ENCODE data around the gene HMCN2. TPM values are rescaled to one million over a fixed set of nuclear protein-coding genes. Genes with fewer than 3 reads are reported as not detected.

The HMCN2 gene
- total and polyA plus RNA-seq, 2 of the 4 experiments (the other 2 are of a cell fraction), result 0.02 TPM; not detected in 1

- Histone ChIP-seq H2BK15ac (ENCODE audit: low read depth, low read length) (no peak overlapping the region), H4K91ac (ENCODE audit: insufficient read depth, low read depth, low read length) (no peak overlapping the region), H3K18ac (ENCODE audit: low read depth, low read length) (no peak overlapping the region), H3K4me2 (ENCODE audit: low read depth, low read length) (no peak overlapping the region), H3K27ac (ENCODE audit: insufficient read depth, low read length) (no peak overlapping the region), H2AK9ac (replicated peaks; ENCODE audit: low read depth, low read length, poor library complexity) (no peak overlapping the region), H3K4me1 (ENCODE audit: control insufficient read depth, insufficient read depth, low read length) (no peaks in the 10 kb centered on the region; the same call in 1 of the 2 replicates), H4K5ac (ENCODE audit: low read depth, low read length) (no peak overlapping the region), H2AK5ac (ENCODE audit: low read depth, low read length) (no peak overlapping the region), H3K36me3 (ENCODE audit: control insufficient read depth, insufficient read depth, low read length) (no peaks in the 10 kb centered on the region), H3K56ac (ENCODE audit: extremely low read depth, insufficient read depth, low read length) (no peak overlapping the region), H3K4me3 (ENCODE audit: insufficient read depth, low read depth, low read length) (no peak overlapping the region), H2BK120ac (ENCODE audit: low read depth, low read length) (no peak overlapping the region), H3K79me1 (ENCODE audit: low read depth in 1 of 2, low read length in 2 of 2) (no peaks in the 10 kb centered on the region), H2BK20ac (ENCODE audit: low read depth, low read length) (no peak overlapping the region), H4K20me1 (ENCODE audit: insufficient read depth, low read length) (no peaks in the 10 kb centered on the region), H3K4ac (ENCODE audit: low read depth, low read length) (no peak overlapping the region), H2BK5ac (ENCODE audit: low read depth, low read length, poor library complexity, severe bottlenecking) (no peak overlapping the region), H3K9me3 (ENCODE audit: control insufficient read depth, insufficient read depth, low read length) (no peaks in the 10 kb centered on the region), H3K9me1 (ENCODE audit: insufficient read depth, low read length) (no peaks in the 10 kb centered on the region), H3K27me3 (ENCODE audit: control insufficient read depth, insufficient read depth, low read length) (peaks cover 27% of the 10 kb centered on the region), H4K8ac (ENCODE audit: low read depth in 2 of 2, low read length in 2 of 2) (no peak overlapping the region), H2AFZ (replicated peaks; ENCODE audit: low read length, poor library complexity) (no peak overlapping the region), H3K9ac (ENCODE audit: low read depth, low read length) (no peak overlapping the region), H3K14ac (replicated peaks; ENCODE audit: low read depth, low read length) (no peak overlapping the region), H3K23ac (ENCODE audit: low read depth, low read length) (no peak overlapping the region)
- POLR2A ChIA-PET (ENCODE audit: unreplicated experiment), result no interaction called here
- no TSS peak for BruUV-seq (replicated peaks)
- DNase-seq, result no peak
- CTCF ChIA-PET, result no interaction called here
- no peak for ATAC-seq (ENCODE audit: low read depth)
- TF ChIP-seq SMC3 (IDR thresholded peaks at IDR 0.05; ENCODE audit: low read depth, low read length), result no peak
- TF ChIP-seq RAD21 (IDR thresholded peaks at IDR 0.05; ENCODE audit: low read length), result no peak
- no peak for TF ChIP-seq CEBPB (IDR thresholded peaks at IDR 0.05; ENCODE audit: low read depth, low read length)
- no peak for TF ChIP-seq NFE2L2 (IDR thresholded peaks at IDR 0.05; ENCODE audit: low read depth, low read length)
- TF ChIP-seq FOS (IDR thresholded peaks at IDR 0.05; ENCODE audit: low read depth, low read length), result no peak
- TF ChIP-seq ELK1 (IDR thresholded peaks at IDR 0.05; ENCODE audit: borderline replicate concordance, low read depth, low read length), result no peak
- TF ChIP-seq BHLHE40 (IDR thresholded peaks at IDR 0.05; ENCODE audit: low read depth, low read length), result no peak
- TF ChIP-seq USF2 (IDR thresholded peaks at IDR 0.05; ENCODE audit: low read depth, low read length), result no peak
- TF ChIP-seq RCOR1 (IDR thresholded peaks at IDR 0.05; ENCODE audit: insufficient replicate concordance, low read length), result no peak
- TF ChIP-seq MAZ (IDR thresholded peaks at IDR 0.05; ENCODE audit: borderline replicate concordance, low read depth, low read length), result no peak
- TF ChIP-seq MXI1 (IDR thresholded peaks at IDR 0.05; ENCODE audit: borderline replicate concordance, low read depth, low read length), result no peak
- TF ChIP-seq CTCF (conservative IDR thresholded peaks at IDR 0.05; ENCODE audit: low read depth, low read length), result no peak
- no peak for TF ChIP-seq MAFK (IDR thresholded peaks at IDR 0.05; ENCODE audit: low read depth, low read length)
- TF ChIP-seq POLR2A (IDR thresholded peaks at IDR 0.05; ENCODE audit: low read depth, low read length), result no peak
- dilution Hi-C loops (cut with HindIII; ENCODE audit: low sequenced_read_pairs, unreplicated experiment) (no loop called here), intact Hi-C loops (cut with micrococcal nuclease) (no loop called here), in situ Hi-C loops (cut with MboI; ENCODE audit: low sequenced_read_pairs) (no loop called here)
- WGBS, 2 experiments (ENCODE audit: extremely low coverage in 2 of 2, insufficient read length in 1 of 2), result no CpG with 5 or more reads among the region's 11 CpGs
Observed at GRCh38 chr9:130432362-130432761, 166.8 kb downstream of the HMCN2 start.
